Mesothelial cell of epicardium (in vitro differentiated cells): Measurements from ENCODE around the gene KRT82. TPM values are rescaled to one million over a fixed set of nuclear protein-coding genes. Genes with fewer than 3 reads are reported as not detected.

Experiments used
- DNase-seq, 2 experiments: peaks; one replicate each; pipeline ENCODE4 v3.0.0; 2021; ENCODE audit warnings: low spot score in 2 of 2; ENCODE audit not compliant: unreplicated experiment in 2 of 2
- H3K27ac Mint-ChIP-seq: 2 replicates; pipeline ENCODE4 v1.8.0; 2021; ENCODE audit warnings: mixed read lengths
- H3K27me3 Mint-ChIP-seq: 2 replicates; pipeline ENCODE4 v1.8.0; 2021; ENCODE audit warnings: low read depth, mixed read lengths
- H3K36me3 Mint-ChIP-seq: 2 replicates; pipeline ENCODE4 v1.8.0; 2021; ENCODE audit warnings: mixed read lengths
- H3K4me1 Mint-ChIP-seq: 2 replicates; pipeline ENCODE4 v1.8.0; 2021; ENCODE audit warnings: mixed read lengths
- H3K4me3 Mint-ChIP-seq: 2 replicates; pipeline ENCODE4 v1.8.0; 2021; ENCODE audit warnings: mild to moderate bottlenecking, moderate library complexity, mixed read lengths
- H3K9me3 Mint-ChIP-seq: 2 replicates; pipeline ENCODE4 v1.8.0; 2021; ENCODE audit warnings: mixed read lengths
- total RNA-seq: library from RNA; stranded (reverse); gene quantifications from 3 replicates; pipeline ENCODE4 v1.2.1, GENCODE V29; 2021
- TF ChIP-seq, protein P1 (sequence below): fragments of 200-600 bp; sonication (generic); IDR thresholded peaks from one replicate; pipeline ENCODE4 v1.5.0; 2021; ENCODE audit warnings: antibody characterized with exemption; ENCODE audit not compliant: unreplicated experiment

KRT82 gene
- total RNA-seq, 1 donor from 2014 or later = not detected

DNA sequence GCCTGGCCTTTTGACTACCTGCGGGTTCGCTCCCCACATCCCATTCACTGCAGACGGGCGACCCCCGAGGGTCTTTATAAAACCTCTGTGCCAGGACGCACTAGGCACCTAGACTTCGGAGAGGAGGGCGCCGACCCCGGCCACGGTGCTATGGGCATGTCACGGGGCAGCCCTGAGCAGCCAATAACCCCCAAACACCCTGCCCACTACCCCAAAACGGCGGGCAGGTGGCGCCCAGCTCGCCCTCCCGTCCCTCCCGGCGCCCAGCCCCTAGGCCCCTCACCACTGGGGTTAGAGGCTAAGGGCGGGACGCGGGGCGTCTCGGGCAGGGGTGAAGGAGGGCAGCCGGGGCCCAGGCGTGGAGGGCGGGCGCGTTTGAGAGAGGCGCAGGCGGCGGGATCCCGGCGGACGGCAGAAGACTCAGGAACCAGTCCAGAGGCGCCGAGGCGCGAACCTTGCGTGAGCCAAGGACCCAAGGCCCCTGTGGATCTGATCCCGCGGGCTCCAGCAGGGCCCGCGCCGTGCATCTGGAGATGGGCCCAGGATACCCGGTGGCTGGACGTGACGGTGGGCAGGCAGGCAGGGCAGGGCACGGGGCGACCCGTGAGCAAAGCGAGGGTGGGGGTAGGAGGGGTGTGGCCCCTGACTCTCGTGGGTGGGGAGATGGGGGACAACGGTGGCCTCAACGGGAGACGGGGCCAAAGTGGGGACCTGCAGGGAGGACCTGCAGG, 49.9 kb downstream of the KRT82 start:
- TF ChIP-seq, protein P1, sequence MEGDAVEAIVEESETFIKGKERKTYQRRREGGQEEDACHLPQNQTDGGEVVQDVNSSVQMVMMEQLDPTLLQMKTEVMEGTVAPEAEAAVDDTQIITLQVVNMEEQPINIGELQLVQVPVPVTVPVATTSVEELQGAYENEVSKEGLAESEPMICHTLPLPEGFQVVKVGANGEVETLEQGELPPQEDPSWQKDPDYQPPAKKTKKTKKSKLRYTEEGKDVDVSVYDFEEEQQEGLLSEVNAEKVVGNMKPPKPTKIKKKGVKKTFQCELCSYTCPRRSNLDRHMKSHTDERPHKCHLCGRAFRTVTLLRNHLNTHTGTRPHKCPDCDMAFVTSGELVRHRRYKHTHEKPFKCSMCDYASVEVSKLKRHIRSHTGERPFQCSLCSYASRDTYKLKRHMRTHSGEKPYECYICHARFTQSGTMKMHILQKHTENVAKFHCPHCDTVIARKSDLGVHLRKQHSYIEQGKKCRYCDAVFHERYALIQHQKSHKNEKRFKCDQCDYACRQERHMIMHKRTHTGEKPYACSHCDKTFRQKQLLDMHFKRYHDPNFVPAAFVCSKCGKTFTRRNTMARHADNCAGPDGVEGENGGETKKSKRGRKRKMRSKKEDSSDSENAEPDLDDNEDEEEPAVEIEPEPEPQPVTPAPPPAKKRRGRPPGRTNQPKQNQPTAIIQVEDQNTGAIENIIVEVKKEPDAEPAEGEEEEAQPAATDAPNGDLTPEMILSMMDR = no peak
- Mint-ChIP-seq H3K9me3 (no peaks in the 10 kb centered on the region), H3K36me3 (no peaks in the 10 kb centered on the region), H3K4me3 (no peak overlapping the region), H3K4me1 (peaks cover 18% of the 10 kb centered on the region), H3K27ac (no peak overlapping the region), H3K27me3 (peaks cover 26% of the 10 kb centered on the region)
- DNase-seq = peak in 1 of 2 experiments; percentile 19

DNA sequence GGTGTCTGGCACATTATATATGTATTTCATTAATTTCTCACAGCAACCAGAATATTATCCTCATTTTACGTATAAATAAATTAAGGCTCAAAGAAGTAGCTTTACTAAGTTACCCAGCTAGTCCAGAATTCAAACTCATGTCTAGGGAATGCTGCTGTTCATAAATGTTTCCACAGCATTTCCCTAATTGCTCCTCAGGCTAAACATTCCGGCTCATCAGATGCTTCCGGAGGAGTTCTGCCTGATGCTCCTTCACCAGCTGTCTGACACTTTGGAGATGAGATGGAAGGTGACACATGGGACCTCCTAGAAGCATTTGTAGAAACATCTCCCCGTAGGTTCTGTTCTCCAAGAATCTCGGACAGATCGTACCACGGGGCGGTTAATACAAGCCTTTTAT, 51.0 kb downstream of the KRT82 start:
- H3K4me3 Mint-ChIP-seq = no peak overlapping the region
- H3K27me3 Mint-ChIP-seq = peaks cover 28% of the 10 kb centered on the region
- no peak overlapping the region for H3K27ac Mint-ChIP-seq
- no peak for DNase-seq
- no peaks in the 10 kb centered on the region for H3K36me3 Mint-ChIP-seq
- H3K9me3 Mint-ChIP-seq = no peaks in the 10 kb centered on the region
- H3K4me1 Mint-ChIP-seq = peaks cover 11% of the 10 kb centered on the region
- TF ChIP-seq, protein P1 = no peak

DNA sequence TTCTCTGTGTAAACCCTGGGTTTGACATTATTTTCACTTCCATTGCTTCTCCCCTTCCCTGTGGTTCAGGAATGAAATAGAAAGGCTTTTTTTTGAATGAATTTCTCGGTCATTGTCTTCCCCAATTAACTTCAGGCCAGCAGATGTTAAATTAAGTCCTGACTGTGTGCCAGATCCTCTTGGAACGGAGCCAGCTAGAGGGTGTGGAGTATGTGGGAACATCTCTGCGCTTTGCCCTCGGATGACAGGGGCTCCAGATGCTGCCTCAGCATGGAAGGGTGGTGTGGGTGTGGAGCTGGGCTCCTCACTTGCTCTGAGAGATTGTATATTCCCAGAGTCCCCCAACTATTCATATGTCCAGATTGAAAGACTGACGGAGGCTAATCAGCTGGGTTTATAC, 51.9 kb downstream of the KRT82 start:
- DNase-seq = no peak
- no peaks in the 10 kb centered on the region for H3K36me3 Mint-ChIP-seq
- no peaks in the 10 kb centered on the region for H3K9me3 Mint-ChIP-seq
- peaks cover 13% of the 10 kb centered on the region for H3K4me1 Mint-ChIP-seq
- no peak overlapping the region for H3K4me3 Mint-ChIP-seq
- TF ChIP-seq, protein P1 = no peak
- H3K27me3 Mint-ChIP-seq = peaks cover 28% of the 10 kb centered on the region
- H3K27ac Mint-ChIP-seq = no peak overlapping the region

DNA sequence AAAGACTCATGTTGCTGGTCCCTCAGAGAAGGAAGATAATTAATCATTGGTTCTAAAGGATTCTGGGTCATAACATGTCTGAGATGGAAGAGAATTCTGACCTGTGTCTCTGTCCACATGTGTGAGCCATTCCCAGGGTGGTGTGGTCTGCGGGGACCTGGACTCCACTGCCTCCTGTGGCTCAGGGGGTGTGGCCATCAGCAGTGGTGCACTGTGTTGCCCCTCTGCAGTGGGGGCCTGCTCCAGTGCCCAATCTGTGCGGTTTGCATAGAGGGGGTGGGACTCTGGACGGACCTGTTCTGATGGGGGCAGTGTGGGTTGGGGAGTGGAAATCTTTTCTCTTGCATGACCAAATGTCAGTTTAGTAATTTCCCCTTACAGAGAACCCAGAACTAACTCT, 52.4 kb downstream of the KRT82 start:
- no peaks in the 10 kb centered on the region for H3K36me3 Mint-ChIP-seq
- DNase-seq = no peak
- peaks cover 16% of the 10 kb centered on the region for H3K4me1 Mint-ChIP-seq
- no peak overlapping the region for H3K27ac Mint-ChIP-seq
- no peak overlapping the region for H3K4me3 Mint-ChIP-seq
- H3K9me3 Mint-ChIP-seq = no peaks in the 10 kb centered on the region
- TF ChIP-seq, protein P1 = no peak
- H3K27me3 Mint-ChIP-seq = peaks cover 28% of the 10 kb centered on the region

DNA sequence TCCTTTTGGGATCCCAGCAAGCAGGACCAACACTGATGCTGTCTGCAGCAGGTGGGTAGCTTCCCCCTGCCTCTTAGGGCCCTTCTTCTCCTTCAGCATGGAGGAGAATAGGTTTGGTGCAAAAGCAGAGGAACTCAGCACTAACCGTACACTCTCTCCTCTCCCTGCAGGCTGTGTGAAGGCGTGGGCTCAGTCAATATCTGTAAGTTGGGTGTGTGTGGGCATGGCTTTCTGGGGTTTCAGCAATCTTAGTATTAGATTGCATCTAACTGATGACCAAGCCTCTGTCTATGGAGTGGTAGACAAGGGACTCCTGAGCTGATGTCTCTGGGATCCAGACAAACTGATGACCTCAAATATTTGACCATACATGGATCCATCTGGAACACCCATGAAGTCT, 53.2 kb downstream of the KRT82 start:
- Mint-ChIP-seq H3K4me3 (no peak overlapping the region), H3K27me3 (peaks cover 28% of the 10 kb centered on the region), H3K36me3 (no peaks in the 10 kb centered on the region), H3K27ac (no peak overlapping the region), H3K9me3 (no peaks in the 10 kb centered on the region), H3K4me1 (peaks cover 20% of the 10 kb centered on the region)
- no peak for DNase-seq
- TF ChIP-seq, protein P1 = no peak
